SIG-M5 (cell line): ENCODE results near the gene SLC35B1.

Source experiments
- DNase-seq: peaks from one replicate; lab custom pipeline; 2025; lab: John Stamatoyannopoulos, UW

SLC35B1 gene

GRCh38 chr17:49707608-49708514 lies at the start of gene SLC35B1:
Gene SLC35B1 (minus strand): TSS chr17:49707964. CDS start chr17:49707833, 131 bp downstream.
- DNase-seq, result peak; percentile 98

- no peak for DNase-seq
These were observed 49.5 kb upstream of the SLC35B1 start for GRCh38 chr17:49757151-49757777.

GRCh38 chr17:49756323-49757150 lies 48.8 kb upstream of the SLC35B1 start:
- no peak for DNase-seq

DNA sequence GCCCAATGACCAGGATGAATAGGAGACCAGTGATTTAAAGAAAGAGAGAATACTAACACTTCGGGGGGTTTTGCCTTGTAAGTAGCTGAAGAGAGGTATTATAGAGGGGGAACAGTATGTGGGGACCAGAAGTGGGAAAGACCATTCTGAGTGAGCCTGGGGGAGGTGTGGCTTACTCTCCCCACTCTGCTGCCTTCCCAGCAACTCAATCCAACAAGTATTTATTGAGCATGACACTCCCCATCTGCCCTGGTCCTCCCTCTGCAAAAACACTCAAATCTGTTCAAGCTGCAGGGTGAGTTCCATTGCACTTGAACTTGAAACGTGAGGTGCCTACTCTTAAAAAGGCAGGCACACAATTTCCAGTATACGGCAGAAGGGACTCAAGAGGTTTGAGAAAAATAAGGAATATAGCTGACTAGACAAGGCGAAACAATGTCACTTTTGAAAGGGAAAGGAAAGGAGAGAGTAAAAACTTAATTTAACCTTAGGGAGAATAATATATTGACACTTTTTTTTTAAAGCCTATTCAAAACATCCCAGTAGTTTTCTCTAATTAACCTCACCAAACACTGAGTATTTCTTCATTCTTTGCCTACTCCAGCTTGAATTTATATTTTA lies 48.0 kb upstream of the SLC35B1 start:
- DNase-seq, result no peak

GRCh38 chr17:49753959-49754391 lies 46.2 kb upstream of the SLC35B1 start:
- DNase-seq, result no peak

GRCh38 chr17:49752508-49752907 lies 44.7 kb upstream of the SLC35B1 start:
- DNase-seq, result no peak

GRCh38 chr17:49749730-49750129 lies 42.0 kb upstream of the SLC35B1 start:
- no peak for DNase-seq

- no peak for DNase-seq
These were observed 41.0 kb upstream of the SLC35B1 start for GRCh38 chr17:49748791-49749190.

DNA sequence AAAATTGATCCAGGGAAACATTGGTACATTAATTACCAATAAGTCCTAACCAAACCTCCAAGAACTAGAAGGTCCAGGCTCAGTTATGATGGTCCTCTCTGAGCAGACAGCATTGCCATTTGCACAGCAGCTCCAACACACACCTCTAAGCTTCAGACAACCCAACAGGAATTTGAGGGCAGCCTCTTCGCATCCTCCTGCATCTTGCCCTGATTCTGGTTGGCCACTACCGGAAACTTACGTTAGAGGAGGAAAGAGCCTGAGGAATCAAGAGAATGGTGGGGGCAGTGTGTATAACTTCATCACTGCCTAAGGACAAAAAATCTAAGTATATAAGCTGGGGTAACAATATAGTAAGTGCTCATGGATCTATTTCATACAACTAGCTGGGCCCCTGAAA lies 40.5 kb upstream of the SLC35B1 start:
- no peak for DNase-seq

GRCh38 chr17:49747632-49748031 lies 39.9 kb upstream of the SLC35B1 start:
- DNase-seq, result no peak

DNA sequence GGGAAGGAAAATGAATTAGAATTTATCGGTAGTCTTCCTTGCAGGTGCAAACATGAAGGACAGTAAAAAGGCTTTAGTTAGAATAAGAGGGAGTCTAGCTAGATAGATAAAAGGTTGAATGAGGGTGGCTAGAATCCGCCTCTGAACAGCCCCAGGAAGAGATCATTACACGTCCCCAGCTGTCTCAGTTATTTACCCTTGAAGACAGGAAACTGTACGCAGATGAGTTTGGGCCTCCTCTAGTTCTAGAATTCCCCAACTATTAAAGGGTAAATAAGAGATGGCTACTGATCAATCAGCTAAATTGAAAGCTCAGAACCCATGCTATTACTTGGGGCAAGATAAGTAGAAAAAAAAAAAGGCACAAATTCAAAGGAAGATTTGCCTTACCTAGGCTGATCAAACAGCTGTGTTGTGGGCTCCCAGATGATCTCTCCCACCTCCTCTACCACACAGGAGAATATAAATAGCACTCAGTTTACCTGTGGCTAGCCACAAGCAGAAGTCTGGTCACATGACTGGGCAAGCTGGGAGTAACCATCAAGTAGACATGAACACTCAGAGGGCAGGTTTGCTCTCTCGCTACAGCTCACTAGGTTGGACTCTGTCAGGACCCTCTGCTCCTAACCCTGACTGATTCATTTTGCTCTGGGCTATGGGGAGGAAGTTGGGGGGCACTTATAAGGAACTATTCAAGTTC lies 39.2 kb upstream of the SLC35B1 start:
- no peak for DNase-seq

DNA sequence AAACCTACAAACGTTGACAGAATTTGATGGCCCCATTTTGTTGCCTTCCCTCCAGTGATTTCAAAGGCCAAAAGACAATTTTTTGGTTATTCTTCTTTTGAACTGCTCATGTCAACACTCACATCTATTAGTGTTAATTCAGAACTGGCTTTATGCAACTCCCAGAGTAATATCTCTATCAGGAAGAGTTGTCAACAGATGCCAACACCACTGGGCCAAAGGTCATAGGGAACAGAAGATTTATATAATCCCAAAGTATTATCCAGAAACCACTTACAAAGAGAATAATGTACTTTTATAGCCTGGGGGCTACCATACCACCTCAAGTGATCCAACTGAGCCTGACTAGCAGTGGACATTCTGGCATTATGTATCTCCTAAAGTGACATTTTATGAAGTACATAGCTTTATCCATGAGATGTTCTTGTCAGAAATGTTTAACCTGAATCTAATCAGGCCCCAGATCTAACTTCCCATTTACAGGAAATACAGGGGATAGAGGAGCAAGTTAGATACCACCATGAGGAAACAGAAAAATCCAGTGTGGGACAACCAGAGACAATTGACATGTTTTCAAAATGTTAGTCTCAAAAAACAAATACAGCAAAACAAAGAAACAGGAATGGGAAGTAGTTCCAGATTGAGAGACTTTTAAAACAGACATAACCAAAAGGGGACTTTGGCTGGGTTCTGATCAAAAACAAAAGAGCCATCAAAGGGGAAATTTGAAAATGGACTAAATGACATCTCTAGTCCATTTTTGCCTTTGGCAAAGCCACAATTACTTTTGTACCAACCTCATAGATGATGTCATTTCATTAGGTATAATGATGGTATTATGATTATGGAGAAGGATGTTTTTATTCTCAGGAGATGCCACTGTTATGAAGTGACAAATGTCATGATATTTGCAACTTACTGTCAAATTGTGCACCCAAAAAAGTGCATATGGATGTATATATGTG lies 37.7 kb upstream of the SLC35B1 start:
- no peak for DNase-seq

DNA sequence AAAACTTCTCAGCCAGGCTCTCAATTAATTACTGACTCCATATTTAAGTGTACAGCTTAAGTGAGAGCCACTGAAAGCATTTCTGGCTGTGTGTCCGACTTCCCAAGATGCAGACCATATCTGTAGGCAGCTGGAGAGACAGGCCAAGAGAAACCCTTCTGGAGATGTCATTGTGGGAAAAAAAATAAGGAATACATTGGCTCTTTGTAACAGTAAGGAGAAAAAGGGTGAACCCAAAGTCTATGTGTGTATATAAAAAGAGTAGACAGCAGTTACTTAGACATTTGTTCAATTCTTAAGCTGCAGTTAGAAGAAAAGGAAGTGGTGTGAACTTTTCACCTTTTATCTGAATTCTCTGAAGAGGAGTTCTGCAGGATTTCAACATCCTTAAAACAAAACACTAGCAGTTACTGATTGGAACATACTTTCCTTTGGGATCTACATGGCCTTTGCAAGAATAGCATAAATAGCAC lies 34.4 kb upstream of the SLC35B1 start:
- no peak for DNase-seq

DNA sequence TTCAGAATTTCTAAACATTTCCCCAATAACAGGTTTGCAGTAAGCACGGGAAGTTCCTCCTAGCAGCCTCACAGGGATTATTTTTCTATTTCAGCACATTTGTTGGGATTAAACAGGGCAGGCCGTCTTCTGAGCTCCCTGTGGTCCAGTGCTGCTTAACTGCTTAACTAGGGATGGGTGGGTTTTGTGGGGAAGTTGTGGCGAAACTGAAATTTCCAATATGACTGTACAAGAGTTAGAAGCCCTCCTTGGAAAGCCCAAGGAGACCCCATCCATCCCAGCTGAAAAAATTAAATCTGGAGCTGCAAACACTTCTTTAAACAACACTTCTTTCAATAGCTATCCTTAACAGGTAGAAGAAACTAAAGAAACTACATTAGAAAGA lies 33.9 kb upstream of the SLC35B1 start:
- DNase-seq, result no peak

DNA sequence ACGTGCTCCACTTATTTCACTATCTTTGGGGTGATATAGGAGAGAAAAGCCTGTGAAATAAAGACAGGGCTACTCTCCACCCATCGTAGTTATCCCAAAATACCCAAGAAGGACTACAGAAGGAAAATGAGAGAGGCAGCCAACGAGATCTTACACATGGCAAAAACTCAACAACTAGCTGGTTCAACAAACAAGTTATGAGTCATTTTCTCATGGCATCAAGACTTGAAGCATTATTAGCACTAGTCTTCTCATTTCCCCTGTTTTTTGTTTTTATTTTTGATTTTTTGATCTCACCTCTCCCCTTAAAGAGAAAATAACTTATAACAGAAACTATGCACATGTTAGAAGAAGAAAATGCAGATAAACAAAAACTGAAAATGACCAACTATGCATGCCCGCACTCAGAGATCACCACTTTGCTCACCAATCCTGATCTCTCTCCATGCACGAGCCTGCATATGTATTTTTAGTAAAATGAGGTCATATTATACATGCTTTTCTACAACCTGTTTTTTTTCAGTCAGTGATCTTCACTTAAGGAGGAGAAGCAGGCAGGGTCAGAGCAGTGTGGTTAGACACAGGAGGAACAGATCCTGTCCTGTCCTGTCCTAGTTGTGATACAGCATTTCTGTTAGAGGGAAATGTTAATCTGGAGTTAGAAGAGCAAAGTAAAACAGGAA lies 33.4 kb upstream of the SLC35B1 start:
- peak; percentile 36 for DNase-seq

DNA sequence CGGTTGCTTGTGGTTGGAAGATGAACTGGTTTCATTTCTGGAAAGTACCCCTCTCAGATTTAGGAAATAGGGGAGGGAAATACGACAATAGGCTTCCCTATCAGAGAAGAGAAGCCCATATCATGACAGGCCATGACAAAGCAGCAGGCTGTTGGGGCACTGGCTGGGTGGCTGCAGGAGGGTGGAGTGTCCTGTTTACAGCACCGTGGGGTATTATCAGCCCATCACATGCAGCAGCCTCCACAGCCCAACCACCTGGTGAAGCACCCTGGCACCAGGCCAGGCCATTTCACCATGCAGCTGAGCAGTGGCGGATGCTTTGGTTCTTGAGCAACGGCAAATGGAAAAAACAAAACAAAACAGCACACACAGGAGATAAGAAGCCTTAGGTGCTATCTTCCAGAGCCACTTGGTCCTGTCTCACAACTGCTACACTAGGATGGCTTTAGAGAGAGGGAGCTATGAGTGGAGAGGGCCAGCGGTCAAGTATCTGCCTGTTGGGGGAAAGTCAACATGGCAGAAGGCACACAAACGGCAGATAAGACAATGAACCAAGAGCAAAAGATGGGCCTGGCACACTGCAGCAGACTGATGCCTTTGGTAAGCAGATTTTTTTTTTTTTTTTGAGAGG lies 32.0 kb upstream of the SLC35B1 start:
- peak; percentile 89 for DNase-seq

DNA sequence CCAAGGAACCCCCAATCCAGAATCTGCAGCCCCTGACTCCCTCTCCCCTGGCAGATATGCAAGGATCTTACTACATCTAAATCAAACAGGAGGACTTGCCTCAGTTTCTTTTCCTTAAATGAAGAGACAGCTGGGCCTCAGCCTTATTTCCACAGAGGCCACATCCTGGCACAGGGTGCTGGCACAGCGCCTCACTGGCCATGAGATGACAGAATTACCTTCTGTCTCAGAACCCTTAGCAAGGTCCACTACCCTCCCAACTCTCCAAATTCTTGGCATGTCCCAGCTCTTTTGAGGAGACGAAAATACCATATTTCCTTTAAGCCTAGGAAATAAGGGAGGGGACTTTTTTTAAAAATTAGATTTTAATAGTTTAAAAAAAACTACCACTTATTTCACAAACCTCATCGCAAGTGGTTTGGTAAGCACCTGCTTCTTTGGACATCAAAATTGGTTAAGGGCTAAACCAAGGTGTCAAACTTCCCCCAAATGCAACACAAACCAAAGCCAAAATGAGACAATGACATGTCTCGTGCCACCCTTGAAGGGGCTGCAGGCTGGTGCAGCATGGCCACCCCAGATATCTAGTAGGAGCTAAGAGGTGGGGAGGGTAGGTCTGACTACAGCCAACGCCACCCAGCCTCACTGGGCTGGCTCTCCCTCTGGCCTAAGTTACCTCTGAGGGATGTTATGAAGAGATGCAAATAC lies 30.8 kb upstream of the SLC35B1 start:
- DNase-seq, result no peak
